ENCODE results near the gene RPH3AL. TPM values are rescaled to one million over a fixed set of nuclear protein-coding genes. Genes with fewer than 3 reads are reported as not detected.
"Not testable (repeated sequence)": the region's sequence is repeated elsewhere in the genome, so short reads cannot be mapped to it uniquely, and the experiment has no call there.

RPH3AL gene
- polyA plus RNA-seq, 1 donor from 2014 or later: 0.87 TPM

- not testable (repeated sequence) for H3K27ac ChIP-seq (ENCODE audit: low read length); H3K4me2 ChIP-seq (ENCODE audit: low read length); H3K9ac ChIP-seq (ENCODE audit: low read length); H3K36me3 ChIP-seq (ENCODE audit: insufficient read depth, low read length); H3K9me3 ChIP-seq (ENCODE audit: low read length); H3F3A ChIP-seq (ENCODE audit: insufficient read depth, low read length, poor library complexity, severe bottlenecking); H3K27me3 ChIP-seq (ENCODE audit: insufficient read depth, low read depth, low read length); H3K79me2 ChIP-seq (replicated peaks; ENCODE audit: insufficient read depth, low read length); H3K4me3 ChIP-seq (ENCODE audit: low read length); H4K20me1 ChIP-seq (ENCODE audit: insufficient read depth); H3K9me2 ChIP-seq (ENCODE audit: insufficient read depth, low read length); H2AFZ ChIP-seq (ENCODE audit: low read depth, low read length)
Measured at GRCh38 chr17:201257-201656, 151.3 kb downstream of the RPH3AL start.

DNA sequence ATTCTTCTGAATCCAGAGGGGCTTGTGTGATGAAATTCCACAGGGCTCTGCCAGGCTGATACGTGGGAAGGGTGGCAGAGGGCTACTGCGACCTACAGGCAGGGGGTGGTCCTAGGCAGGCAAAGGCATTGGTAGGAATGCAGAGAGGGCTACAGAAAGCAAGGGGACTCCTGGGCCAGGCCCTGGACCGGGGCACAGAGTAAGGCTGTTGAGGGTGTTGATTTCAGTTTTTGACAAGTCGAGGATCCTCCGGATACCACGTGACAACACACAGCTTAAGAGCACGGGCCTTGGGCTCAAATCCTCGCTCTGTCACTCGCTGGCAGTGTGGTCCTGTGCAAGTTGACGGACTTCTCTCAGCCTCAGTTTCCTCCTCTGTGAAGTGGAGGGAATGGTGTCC, 152.0 kb downstream of the RPH3AL start:
- H3K9ac ChIP-seq (ENCODE audit: low read length): no peak overlapping the region
- no peak overlapping the region for H3K27ac ChIP-seq (ENCODE audit: low read length)
- H3F3A ChIP-seq (ENCODE audit: insufficient read depth, low read length, poor library complexity, severe bottlenecking): no peaks in the 10 kb centered on the region
- no peaks in the 10 kb centered on the region for H4K20me1 ChIP-seq (ENCODE audit: insufficient read depth)
- H3K27me3 ChIP-seq (ENCODE audit: insufficient read depth, low read depth, low read length): no peaks in the 10 kb centered on the region
- no peak for TF ChIP-seq POLR2AphosphoS5 (IDR thresholded peaks at IDR 0.05)
- TF ChIP-seq, protein P1, sequence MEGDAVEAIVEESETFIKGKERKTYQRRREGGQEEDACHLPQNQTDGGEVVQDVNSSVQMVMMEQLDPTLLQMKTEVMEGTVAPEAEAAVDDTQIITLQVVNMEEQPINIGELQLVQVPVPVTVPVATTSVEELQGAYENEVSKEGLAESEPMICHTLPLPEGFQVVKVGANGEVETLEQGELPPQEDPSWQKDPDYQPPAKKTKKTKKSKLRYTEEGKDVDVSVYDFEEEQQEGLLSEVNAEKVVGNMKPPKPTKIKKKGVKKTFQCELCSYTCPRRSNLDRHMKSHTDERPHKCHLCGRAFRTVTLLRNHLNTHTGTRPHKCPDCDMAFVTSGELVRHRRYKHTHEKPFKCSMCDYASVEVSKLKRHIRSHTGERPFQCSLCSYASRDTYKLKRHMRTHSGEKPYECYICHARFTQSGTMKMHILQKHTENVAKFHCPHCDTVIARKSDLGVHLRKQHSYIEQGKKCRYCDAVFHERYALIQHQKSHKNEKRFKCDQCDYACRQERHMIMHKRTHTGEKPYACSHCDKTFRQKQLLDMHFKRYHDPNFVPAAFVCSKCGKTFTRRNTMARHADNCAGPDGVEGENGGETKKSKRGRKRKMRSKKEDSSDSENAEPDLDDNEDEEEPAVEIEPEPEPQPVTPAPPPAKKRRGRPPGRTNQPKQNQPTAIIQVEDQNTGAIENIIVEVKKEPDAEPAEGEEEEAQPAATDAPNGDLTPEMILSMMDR (IDR thresholded peaks at IDR 0.05; ENCODE audit: poor library complexity, severe bottlenecking): no peak
- no peak for TF ChIP-seq SMC3 (conservative IDR thresholded peaks at IDR 0.05; ENCODE audit: poor library complexity)
- TF ChIP-seq RAD21 (conservative IDR thresholded peaks at IDR 0.05): no peak
- TF ChIP-seq REST (IDR thresholded peaks at IDR 0.05; ENCODE audit: borderline replicate concordance): no peak
- no peak for TF ChIP-seq MXI1 (conservative IDR thresholded peaks at IDR 0.05; ENCODE audit: poor library complexity, severe bottlenecking)
- TF ChIP-seq EP300 (conservative IDR thresholded peaks at IDR 0.05; ENCODE audit: poor library complexity, severe bottlenecking): no peak
- no peak for TF ChIP-seq EZH2 (IDR thresholded peaks at IDR 0.05; ENCODE audit: borderline replicate concordance, insufficient read depth, low read length, poor library complexity, severe bottlenecking)
- TF ChIP-seq TAF1 (IDR thresholded peaks at IDR 0.05; ENCODE audit: low read depth): no peak
- no peaks in the 10 kb centered on the region for H3K36me3 ChIP-seq (ENCODE audit: insufficient read depth, low read length)
- H3K9me3 ChIP-seq (ENCODE audit: low read length): no peaks in the 10 kb centered on the region
- H2AFZ ChIP-seq (ENCODE audit: low read depth, low read length): no peak overlapping the region
- no peaks in the 10 kb centered on the region for H3K9me2 ChIP-seq (ENCODE audit: insufficient read depth, low read length)
- no peak overlapping the region for H3K4me3 ChIP-seq (ENCODE audit: low read length)
- no peaks in the 10 kb centered on the region for H3K79me2 ChIP-seq (replicated peaks; ENCODE audit: insufficient read depth, low read length)
- H3K4me2 ChIP-seq (ENCODE audit: low read length): no peak overlapping the region

All from neural cell (in vitro differentiated cells).